GM12891 (cell line): ENCODE data around the gene PLEKHJ1.

Experiments used
- DNase-seq: peaks from one replicate; pipeline ENCODE4 v3.0.0; 2011; ENCODE audit warnings: low spot score; ENCODE audit not compliant: insufficient read length
- FAIRE-seq: peaks from 2 replicates; lab custom pipeline; 2011; peaks lifted over from hg19 to GRCh38; lab: Jason Lieb, UNC
- PAX5 ChIP-seq: IDR thresholded peaks from 2 replicates; pipeline ENCODE4 v1.6.1; 2011; ENCODE audit warnings: low read length, moderate library complexity, mild to moderate bottlenecking; ENCODE audit not compliant: insufficient read depth, severe bottlenecking
- POLR2A ChIP-seq: IDR thresholded peaks from 2 replicates; pipeline ENCODE4 v1.6.1; 2011; ENCODE audit warnings: low read depth, low read length, control low read depth
- POLR2AphosphoS5 ChIP-seq: IDR thresholded peaks from 2 replicates; pipeline ENCODE4 v1.6.1; 2011; ENCODE audit warnings: low read depth, low read length, control low read depth
- POU2F2 ChIP-seq: IDR thresholded peaks from 2 replicates; pipeline ENCODE4 v1.6.1; 2011; ENCODE audit warnings: low read depth, mild to moderate bottlenecking, control low read depth, low read length, moderate library complexity
- SPI1 ChIP-seq: IDR thresholded peaks from 2 replicates; pipeline ENCODE4 v1.6.1; 2011; ENCODE audit warnings: low read depth, low read length, control low read depth
- TAF1 ChIP-seq: IDR thresholded peaks from 2 replicates; pipeline ENCODE4 v1.6.1; 2011; ENCODE audit warnings: low read depth, low read length, control low read depth

PLEKHJ1 gene

GRCh38 chr19:2255112-2255845 is 19.1 kb upstream of the PLEKHJ1 start:
- DNase-seq (no peak), FAIRE-seq (peak; percentile 62)

GRCh38 chr19:2254064-2254872 is 18.1 kb upstream of the PLEKHJ1 start:
- no peak for FAIRE-seq
- TF ChIP-seq POLR2AphosphoS5 (no peak), SPI1 (no peak), TAF1 (no peak), POU2F2 (no peak), PAX5 (no peak), POLR2A (no peak)
- DNase-seq, result no peak

More at GRCh38 chr19:2255112-2255845, 19.1 kb upstream of the PLEKHJ1 start:
- TF ChIP-seq POLR2AphosphoS5 (no peak), POU2F2 (no peak), PAX5 (no peak), POLR2A (no peak), SPI1 (no peak), TAF1 (no peak)

- no peak for TF ChIP-seq POU2F2
- TF ChIP-seq POLR2A, result no peak
- no peak for TF ChIP-seq SPI1
- TF ChIP-seq TAF1, result no peak
- TF ChIP-seq POLR2AphosphoS5, result no peak
- TF ChIP-seq PAX5, result no peak
- FAIRE-seq (peak; percentile 56), DNase-seq (no peak)
Observed at GRCh38 chr19:2253106-2254063, 17.3 kb upstream of the PLEKHJ1 start.

GRCh38 chr19:2252797-2253105 is 16.6 kb upstream of the PLEKHJ1 start:
- no peak for TF ChIP-seq PAX5
- no peak for DNase-seq

GRCh38 chr19:2252055-2252796 is 16.1 kb upstream of the PLEKHJ1 start:
- TF ChIP-seq POU2F2, result no peak
- TF ChIP-seq TAF1, result no peak
- TF ChIP-seq SPI1, result no peak
- no peak for TF ChIP-seq POLR2A
- TF ChIP-seq POLR2AphosphoS5, result no peak
- no peak for TF ChIP-seq PAX5
- FAIRE-seq, result peak; percentile 31
- no peak for DNase-seq

More at GRCh38 chr19:2252797-2253105, 16.6 kb upstream of the PLEKHJ1 start:
- no peak for FAIRE-seq

- TF ChIP-seq SPI1 (no peak), POLR2A (no peak), POU2F2 (no peak), POLR2AphosphoS5 (no peak), TAF1 (no peak), PAX5 (no peak)
- DNase-seq, result no peak
- no peak for FAIRE-seq
Observed at GRCh38 chr19:2251106-2252054, 15.3 kb upstream of the PLEKHJ1 start.

GRCh38 chr19:2250766-2251105 is 14.6 kb upstream of the PLEKHJ1 start:
- TF ChIP-seq POLR2AphosphoS5 (no peak), PAX5 (no peak), SPI1 (no peak), POU2F2 (no peak), TAF1 (no peak)
- DNase-seq (no peak), FAIRE-seq (no peak)

GRCh38 chr19:2249880-2250765 is 14.0 kb upstream of the PLEKHJ1 start:
- peak; percentile 35; the same call in 1 of the 2 replicates for TF ChIP-seq POU2F2
- TF ChIP-seq POLR2AphosphoS5, result no peak; the same call in 1 of the 2 replicates
- DNase-seq (no peak), FAIRE-seq (no peak)
